WTC11 (cell line): Measurements from ENCODE around the gene SEMA4D. TPM values are rescaled to one million over a fixed set of nuclear protein-coding genes. Genes with fewer than 3 reads are reported as not detected.

Experiments
- ATAC-seq: fragments of 200-7000 bp; cut with Tn5 transposase; 2 replicates; pipeline ENCODE4 v1.10.0; 2021; ENCODE audit warnings: mild to moderate bottlenecking, moderate library complexity
- CTCF ChIA-PET: fragments of 300-600 bp; sonication (Branson Sonifier 250); formaldehyde crosslinking; loops from one replicate; lab custom pipeline; 2021; ENCODE audit warnings: antibody characterized with exemption; lab: Charles Lee
- POLR2A ChIA-PET: fragments of 350-600 bp; sonication (Branson Sonifier 250); formaldehyde crosslinking; loops from one replicate; lab custom pipeline; 2021; ENCODE audit warnings: antibody characterized with exemption; lab: Charles Lee
- DNase-seq: peaks from one replicate; pipeline ENCODE4 v3.0.0; 2021; ENCODE audit warnings: low spot score
- H3K27ac Mint-ChIP-seq: 2 replicates; pipeline ENCODE4 v1.8.0; 2021; ENCODE audit warnings: mixed read lengths
- H3K27me3 Mint-ChIP-seq: 2 replicates; pipeline ENCODE4 v1.8.0; 2021; ENCODE audit warnings: low read depth, mild to moderate bottlenecking, moderate library complexity, mixed read lengths
- H3K36me3 Mint-ChIP-seq: 2 replicates; pipeline ENCODE4 v1.8.0; 2021; ENCODE audit warnings: mixed read lengths
- H3K4me1 Mint-ChIP-seq: 2 replicates; pipeline ENCODE4 v1.8.0; 2022; ENCODE audit warnings: mixed read lengths
- H3K4me3 Mint-ChIP-seq: 2 replicates; pipeline ENCODE4 v1.8.0; 2021; ENCODE audit warnings: mild to moderate bottlenecking, moderate library complexity, mixed read lengths
- H3K9me3 Mint-ChIP-seq: 2 replicates; pipeline ENCODE4 v1.8.0; 2021; ENCODE audit warnings: mixed read lengths
- ATF1 ChIP-seq: sonication (generic); formaldehyde crosslinking; IDR thresholded peaks from 2 replicates; pipeline ENCODE4 v1.8.1; 2023; ENCODE audit warnings: mild to moderate bottlenecking, moderate library complexity, missing genetic modification reagents
- GTF2I ChIP-seq: fragments of 250-450 bp; sonication (Bioruptor Pico); conservative IDR thresholded peaks from 2 replicates; pipeline ENCODE4 v1.4.0; 2021; ENCODE audit warnings: mild to moderate bottlenecking
- IRF2 ChIP-seq: sonication (generic); formaldehyde crosslinking; IDR thresholded peaks from 2 replicates; pipeline ENCODE4 v1.8.0; 2022; ENCODE audit warnings: low read depth, missing genetic modification reagents, borderline replicate concordance
- JAZF1 ChIP-seq: fragments of 250-450 bp; sonication (Bioruptor Pico); IDR thresholded peaks from 2 replicates; pipeline ENCODE4 v1.9.0; 2021; ENCODE audit warnings: moderate library complexity, mild to moderate bottlenecking, inconsistent platforms
- NFATC4 ChIP-seq: fragments of 250-450 bp; sonication (Bioruptor Pico); IDR thresholded peaks from 2 replicates; pipeline ENCODE4 v1.9.0; 2021; ENCODE audit warnings: mild to moderate bottlenecking
- NFE2L1 ChIP-seq: sonication (generic); formaldehyde crosslinking; IDR thresholded peaks from 2 replicates; pipeline ENCODE4 v1.8.1; 2023; ENCODE audit warnings: missing genetic modification reagents
- NR2C2 ChIP-seq: sonication (generic); formaldehyde crosslinking; IDR thresholded peaks from 2 replicates; pipeline ENCODE4 v1.8.0; 2022; ENCODE audit warnings: mild to moderate bottlenecking, missing genetic modification reagents
- SOX15 ChIP-seq: fragments of 250-450 bp; sonication (Bioruptor Pico); IDR thresholded peaks from 2 replicates; pipeline ENCODE4 v1.9.0; 2021; ENCODE audit warnings: mild to moderate bottlenecking
- TCF7 ChIP-seq: sonication (generic); formaldehyde crosslinking; IDR thresholded peaks from 2 replicates; pipeline ENCODE4 v1.8.0; 2022; ENCODE audit warnings: mild to moderate bottlenecking, low read depth, missing genetic modification reagents, moderate library complexity
- ZNF121 ChIP-seq: sonication (generic); formaldehyde crosslinking; IDR thresholded peaks from 2 replicates; pipeline ENCODE4 v1.8.0; 2023; ENCODE audit warnings: missing genetic modification reagents
- total RNA-seq: library from RNA; stranded (reverse); gene quantifications from 3 replicates; pipeline ENCODE4 v1.2.3, GENCODE V29; 2021
- TF ChIP-seq, protein P1 (sequence below): fragments of 250-450 bp; sonication (Bioruptor Pico); conservative IDR thresholded peaks from 2 replicates; pipeline ENCODE4 v1.9.0; 2021; ENCODE audit warnings: mild to moderate bottlenecking
- TF ChIP-seq, protein P2 (sequence below): sonication (generic); formaldehyde crosslinking; IDR thresholded peaks from 2 replicates; pipeline ENCODE4 v1.8.1; 2022; ENCODE audit warnings: missing genetic modification reagents, borderline replicate concordance
- TF ChIP-seq, protein P3 (sequence below): sonication (generic); formaldehyde crosslinking; IDR thresholded peaks from 2 replicates; pipeline ENCODE4 v1.8.0; 2022; ENCODE audit warnings: mild to moderate bottlenecking, missing genetic modification reagents
- TF ChIP-seq, protein P4 (sequence below): fragments of 250-450 bp; sonication (Bioruptor Pico); IDR thresholded peaks from 2 replicates; pipeline ENCODE4 v2.1.2; 2022; ENCODE audit warnings: mild to moderate bottlenecking, moderate library complexity
- TF ChIP-seq, protein P5 (sequence below): sonication (generic); formaldehyde crosslinking; IDR thresholded peaks from 2 replicates; pipeline ENCODE4 v1.8.0; 2023; ENCODE audit warnings: missing genetic modification reagents, mild to moderate bottlenecking, borderline replicate concordance
- TF ChIP-seq, protein P6 (sequence below): sonication (generic); formaldehyde crosslinking; IDR thresholded peaks from 2 replicates; pipeline ENCODE4 v1.8.0; 2022; ENCODE audit warnings: mild to moderate bottlenecking, missing genetic modification reagents
- TF ChIP-seq, protein P7 (sequence below): fragments of 250-450 bp; sonication (Bioruptor Pico); IDR thresholded peaks from 2 replicates; pipeline ENCODE4 v1.9.0; 2021; ENCODE audit warnings: mild to moderate bottlenecking
- TF ChIP-seq, protein P8 (sequence below): sonication (generic); formaldehyde crosslinking; IDR thresholded peaks from 2 replicates; pipeline ENCODE4 v1.8.1; 2023; ENCODE audit warnings: mild to moderate bottlenecking, missing genetic modification reagents, moderate library complexity
- TF ChIP-seq, protein P9 (sequence below): sonication (generic); formaldehyde crosslinking; IDR thresholded peaks from 2 replicates; pipeline ENCODE4 v1.8.1; 2023; ENCODE audit warnings: mild to moderate bottlenecking, moderate library complexity, missing genetic modification reagents

The SEMA4D gene
- total RNA-seq, 1 experiment from 2014 or later, result 67.8 TPM

DNA sequence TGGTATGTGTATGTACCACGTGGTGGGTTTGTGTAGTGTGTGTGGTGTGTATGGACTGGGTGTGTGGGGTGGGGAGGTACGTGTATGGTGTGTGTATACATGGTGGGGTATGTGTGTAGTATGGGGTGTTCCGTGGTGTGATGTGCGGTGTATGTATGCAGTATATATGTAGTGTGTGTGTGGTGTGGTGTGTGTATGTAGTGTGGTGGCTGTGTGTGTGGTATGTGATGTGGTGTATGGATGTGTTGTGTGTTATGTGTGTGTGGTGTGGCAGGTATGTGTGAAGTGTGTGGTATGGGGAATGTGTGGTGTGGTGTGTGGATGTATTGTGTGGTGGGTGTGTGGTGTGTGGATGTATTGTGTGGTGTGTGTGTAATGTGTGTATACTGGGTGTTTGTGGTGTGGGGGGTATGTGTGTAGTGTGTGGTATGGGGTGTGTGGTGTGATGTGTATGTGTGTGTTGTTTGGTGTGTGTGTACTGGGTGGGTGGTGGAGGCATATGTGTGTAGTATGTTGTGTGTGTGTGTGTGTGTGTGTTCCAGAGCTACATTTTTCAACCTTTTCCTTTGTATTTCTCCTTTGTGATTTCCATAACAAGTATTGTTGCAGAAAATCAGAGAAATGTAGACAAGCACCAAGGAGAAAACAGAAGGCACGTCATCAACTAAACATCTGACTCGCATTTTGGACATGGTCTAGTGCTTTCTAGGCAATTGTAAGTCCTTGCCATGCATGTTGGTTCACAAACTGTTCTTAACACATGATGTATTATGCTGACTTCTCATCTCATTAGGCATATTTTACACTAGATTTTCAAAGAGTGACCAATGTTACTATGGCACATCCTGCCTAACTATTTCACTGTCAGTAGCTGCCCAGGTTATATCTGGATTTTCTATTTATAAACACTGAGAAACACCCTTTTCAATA, 13.2 kb downstream of the SEMA4D start:
- ATAC-seq, result no peak
- ChIA-PET CTCF (interaction anchor here (0.9 to 4.3 kb wide), 2 partner anchors 64 to 80 kb away, joined by 4 to 12 read pairs; no protein-coding TSS in a partner anchor), POLR2A (interaction anchor here (0.6 kb wide), 1 partner anchor 9 kb away, joined by 3 read pairs; no protein-coding TSS in a partner anchor)
- Mint-ChIP-seq H3K9me3 (0 out of 2 replicates have a peak, but pooled peaks cover 3% of the 10 kb centered on the region), H3K4me3 (no peak overlapping the region), H3K4me1 (peaks cover 58% of the 10 kb centered on the region), H3K27me3 (no peaks in the 10 kb centered on the region), H3K27ac (peak overlapping the region; percentile 72), H3K36me3 (peaks cover 4% of the 10 kb centered on the region)
- no peak for DNase-seq
- TF ChIP-seq NR2C2 (no peak), NFE2L1 (CRISPR knock-in tag) (no peak), TCF7 (CRISPR knock-in tag) (no peak), ZNF121 (CRISPR knock-in tag) (no peak), ATF1 (no peak), IRF2 (no peak), SOX15 (no peak), JAZF1 (CRISPR knock-in tag) (no peak), NFATC4 (CRISPR knock-in tag) (no peak), GTF2I (CRISPR knock-in tag) (no peak)
- TF ChIP-seq, protein P1, sequence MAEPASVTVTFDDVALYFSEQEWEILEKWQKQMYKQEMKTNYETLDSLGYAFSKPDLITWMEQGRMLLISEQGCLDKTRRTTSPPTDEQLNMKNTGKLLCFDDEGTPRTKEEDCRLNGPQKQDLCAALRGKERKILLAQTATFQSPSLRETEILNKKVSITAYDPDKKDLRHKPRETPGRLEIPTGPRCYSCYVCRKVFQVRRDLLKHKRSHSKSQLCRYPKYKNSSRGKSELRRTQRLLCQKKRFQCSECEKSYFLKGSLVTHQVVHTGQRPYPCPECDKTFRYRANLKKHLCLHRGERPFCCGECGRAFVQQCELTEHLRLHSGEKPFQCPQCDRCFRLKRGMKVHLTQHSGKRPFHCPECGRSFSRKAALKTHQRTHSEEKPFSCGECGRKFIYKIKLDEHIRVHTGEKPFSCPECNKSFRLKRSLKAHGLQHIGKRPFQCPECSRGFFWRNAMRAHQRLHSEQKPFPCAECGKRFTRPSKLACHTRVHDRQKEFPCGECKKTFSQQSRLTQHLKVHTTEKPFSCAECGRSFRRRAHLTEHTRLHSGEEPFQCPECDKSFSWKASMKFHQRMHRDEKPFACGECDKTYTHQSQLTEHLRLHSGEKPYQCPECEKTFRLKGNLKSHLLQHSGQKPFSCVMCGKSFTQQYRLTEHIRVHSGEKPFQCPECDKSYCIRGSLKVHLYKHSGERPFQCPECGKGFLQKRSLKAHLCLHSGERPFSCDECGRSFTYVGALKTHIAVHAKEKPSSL (CRISPR knock-in tag), result no peak
- TF ChIP-seq, protein P2, sequence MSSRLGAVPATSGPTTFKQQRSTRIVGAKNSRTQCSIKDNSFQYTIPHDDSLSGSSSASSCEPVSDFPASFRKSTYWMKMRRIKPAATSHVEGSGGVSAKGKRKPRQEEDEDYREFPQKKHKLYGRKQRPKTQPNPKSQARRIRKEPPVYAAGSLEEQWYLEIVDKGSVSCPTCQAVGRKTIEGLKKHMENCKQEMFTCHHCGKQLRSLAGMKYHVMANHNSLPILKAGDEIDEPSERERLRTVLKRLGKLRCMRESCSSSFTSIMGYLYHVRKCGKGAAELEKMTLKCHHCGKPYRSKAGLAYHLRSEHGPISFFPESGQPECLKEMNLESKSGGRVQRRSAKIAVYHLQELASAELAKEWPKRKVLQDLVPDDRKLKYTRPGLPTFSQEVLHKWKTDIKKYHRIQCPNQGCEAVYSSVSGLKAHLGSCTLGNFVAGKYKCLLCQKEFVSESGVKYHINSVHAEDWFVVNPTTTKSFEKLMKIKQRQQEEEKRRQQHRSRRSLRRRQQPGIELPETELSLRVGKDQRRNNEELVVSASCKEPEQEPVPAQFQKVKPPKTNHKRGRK (CRISPR knock-in tag), result no peak
- TF ChIP-seq, protein P3, sequence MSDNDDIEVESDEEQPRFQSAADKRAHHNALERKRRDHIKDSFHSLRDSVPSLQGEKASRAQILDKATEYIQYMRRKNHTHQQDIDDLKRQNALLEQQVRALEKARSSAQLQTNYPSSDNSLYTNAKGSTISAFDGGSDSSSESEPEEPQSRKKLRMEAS (CRISPR knock-in tag), result no peak
- TF ChIP-seq, protein P4, sequence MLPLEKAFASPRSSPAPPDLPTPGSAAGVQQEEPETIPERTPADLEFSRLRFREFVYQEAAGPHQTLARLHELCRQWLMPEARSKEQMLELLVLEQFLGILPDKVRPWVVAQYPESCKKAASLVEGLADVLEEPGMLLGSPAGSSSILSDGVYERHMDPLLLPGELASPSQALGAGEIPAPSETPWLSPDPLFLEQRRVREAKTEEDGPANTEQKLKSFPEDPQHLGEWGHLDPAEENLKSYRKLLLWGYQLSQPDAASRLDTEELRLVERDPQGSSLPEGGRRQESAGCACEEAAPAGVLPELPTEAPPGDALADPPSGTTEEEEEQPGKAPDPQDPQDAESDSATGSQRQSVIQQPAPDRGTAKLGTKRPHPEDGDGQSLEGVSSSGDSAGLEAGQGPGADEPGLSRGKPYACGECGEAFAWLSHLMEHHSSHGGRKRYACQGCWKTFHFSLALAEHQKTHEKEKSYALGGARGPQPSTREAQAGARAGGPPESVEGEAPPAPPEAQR (CRISPR knock-in tag), result no peak
- TF ChIP-seq, protein P5, sequence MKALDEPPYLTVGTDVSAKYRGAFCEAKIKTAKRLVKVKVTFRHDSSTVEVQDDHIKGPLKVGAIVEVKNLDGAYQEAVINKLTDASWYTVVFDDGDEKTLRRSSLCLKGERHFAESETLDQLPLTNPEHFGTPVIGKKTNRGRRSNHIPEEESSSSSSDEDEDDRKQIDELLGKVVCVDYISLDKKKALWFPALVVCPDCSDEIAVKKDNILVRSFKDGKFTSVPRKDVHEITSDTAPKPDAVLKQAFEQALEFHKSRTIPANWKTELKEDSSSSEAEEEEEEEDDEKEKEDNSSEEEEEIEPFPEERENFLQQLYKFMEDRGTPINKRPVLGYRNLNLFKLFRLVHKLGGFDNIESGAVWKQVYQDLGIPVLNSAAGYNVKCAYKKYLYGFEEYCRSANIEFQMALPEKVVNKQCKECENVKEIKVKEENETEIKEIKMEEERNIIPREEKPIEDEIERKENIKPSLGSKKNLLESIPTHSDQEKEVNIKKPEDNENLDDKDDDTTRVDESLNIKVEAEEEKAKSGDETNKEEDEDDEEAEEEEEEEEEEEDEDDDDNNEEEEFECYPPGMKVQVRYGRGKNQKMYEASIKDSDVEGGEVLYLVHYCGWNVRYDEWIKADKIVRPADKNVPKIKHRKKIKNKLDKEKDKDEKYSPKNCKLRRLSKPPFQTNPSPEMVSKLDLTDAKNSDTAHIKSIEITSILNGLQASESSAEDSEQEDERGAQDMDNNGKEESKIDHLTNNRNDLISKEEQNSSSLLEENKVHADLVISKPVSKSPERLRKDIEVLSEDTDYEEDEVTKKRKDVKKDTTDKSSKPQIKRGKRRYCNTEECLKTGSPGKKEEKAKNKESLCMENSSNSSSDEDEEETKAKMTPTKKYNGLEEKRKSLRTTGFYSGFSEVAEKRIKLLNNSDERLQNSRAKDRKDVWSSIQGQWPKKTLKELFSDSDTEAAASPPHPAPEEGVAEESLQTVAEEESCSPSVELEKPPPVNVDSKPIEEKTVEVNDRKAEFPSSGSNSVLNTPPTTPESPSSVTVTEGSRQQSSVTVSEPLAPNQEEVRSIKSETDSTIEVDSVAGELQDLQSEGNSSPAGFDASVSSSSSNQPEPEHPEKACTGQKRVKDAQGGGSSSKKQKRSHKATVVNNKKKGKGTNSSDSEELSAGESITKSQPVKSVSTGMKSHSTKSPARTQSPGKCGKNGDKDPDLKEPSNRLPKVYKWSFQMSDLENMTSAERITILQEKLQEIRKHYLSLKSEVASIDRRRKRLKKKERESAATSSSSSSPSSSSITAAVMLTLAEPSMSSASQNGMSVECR (CRISPR knock-in tag), result no peak
- TF ChIP-seq, protein P6, sequence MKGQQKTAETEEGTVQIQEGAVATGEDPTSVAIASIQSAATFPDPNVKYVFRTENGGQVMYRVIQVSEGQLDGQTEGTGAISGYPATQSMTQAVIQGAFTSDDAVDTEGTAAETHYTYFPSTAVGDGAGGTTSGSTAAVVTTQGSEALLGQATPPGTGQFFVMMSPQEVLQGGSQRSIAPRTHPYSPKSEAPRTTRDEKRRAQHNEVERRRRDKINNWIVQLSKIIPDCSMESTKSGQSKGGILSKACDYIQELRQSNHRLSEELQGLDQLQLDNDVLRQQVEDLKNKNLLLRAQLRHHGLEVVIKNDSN (CRISPR knock-in tag), result no peak
- TF ChIP-seq, protein P7, sequence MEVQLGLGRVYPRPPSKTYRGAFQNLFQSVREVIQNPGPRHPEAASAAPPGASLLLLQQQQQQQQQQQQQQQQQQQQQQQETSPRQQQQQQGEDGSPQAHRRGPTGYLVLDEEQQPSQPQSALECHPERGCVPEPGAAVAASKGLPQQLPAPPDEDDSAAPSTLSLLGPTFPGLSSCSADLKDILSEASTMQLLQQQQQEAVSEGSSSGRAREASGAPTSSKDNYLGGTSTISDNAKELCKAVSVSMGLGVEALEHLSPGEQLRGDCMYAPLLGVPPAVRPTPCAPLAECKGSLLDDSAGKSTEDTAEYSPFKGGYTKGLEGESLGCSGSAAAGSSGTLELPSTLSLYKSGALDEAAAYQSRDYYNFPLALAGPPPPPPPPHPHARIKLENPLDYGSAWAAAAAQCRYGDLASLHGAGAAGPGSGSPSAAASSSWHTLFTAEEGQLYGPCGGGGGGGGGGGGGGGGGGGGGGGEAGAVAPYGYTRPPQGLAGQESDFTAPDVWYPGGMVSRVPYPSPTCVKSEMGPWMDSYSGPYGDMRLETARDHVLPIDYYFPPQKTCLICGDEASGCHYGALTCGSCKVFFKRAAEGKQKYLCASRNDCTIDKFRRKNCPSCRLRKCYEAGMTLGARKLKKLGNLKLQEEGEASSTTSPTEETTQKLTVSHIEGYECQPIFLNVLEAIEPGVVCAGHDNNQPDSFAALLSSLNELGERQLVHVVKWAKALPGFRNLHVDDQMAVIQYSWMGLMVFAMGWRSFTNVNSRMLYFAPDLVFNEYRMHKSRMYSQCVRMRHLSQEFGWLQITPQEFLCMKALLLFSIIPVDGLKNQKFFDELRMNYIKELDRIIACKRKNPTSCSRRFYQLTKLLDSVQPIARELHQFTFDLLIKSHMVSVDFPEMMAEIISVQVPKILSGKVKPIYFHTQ (CRISPR knock-in tag), result no peak
- TF ChIP-seq, protein P8, sequence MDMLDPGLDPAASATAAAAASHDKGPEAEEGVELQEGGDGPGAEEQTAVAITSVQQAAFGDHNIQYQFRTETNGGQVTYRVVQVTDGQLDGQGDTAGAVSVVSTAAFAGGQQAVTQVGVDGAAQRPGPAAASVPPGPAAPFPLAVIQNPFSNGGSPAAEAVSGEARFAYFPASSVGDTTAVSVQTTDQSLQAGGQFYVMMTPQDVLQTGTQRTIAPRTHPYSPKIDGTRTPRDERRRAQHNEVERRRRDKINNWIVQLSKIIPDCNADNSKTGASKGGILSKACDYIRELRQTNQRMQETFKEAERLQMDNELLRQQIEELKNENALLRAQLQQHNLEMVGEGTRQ (CRISPR knock-in tag), result no peak
- TF ChIP-seq, protein P9, sequence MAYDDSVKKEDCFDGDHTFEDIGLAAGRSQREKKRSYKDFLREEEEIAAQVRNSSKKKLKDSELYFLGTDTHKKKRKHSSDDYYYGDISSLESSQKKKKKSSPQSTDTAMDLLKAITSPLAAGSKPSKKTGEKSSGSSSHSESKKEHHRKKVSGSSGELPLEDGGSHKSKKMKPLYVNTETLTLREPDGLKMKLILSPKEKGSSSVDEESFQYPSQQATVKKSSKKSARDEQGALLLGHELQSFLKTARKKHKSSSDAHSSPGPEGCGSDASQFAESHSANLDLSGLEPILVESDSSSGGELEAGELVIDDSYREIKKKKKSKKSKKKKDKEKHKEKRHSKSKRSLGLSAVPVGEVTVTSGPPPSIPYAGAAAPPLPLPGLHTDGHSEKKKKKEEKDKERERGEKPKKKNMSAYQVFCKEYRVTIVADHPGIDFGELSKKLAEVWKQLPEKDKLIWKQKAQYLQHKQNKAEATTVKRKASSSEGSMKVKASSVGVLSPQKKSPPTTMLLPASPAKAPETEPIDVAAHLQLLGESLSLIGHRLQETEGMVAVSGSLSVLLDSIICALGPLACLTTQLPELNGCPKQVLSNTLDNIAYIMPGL (CRISPR knock-in tag), result no peak
